Esophagus squamous epithelium (tissue), 5 donors: ENCODE results near the gene PLEKHO1. TPM values are rescaled to one million over a fixed set of nuclear protein-coding genes. Genes with fewer than 3 reads are reported as not detected.

Experiments
- DNase-seq: peaks from one replicate; lab custom pipeline; 2025; lab: John Stamatoyannopoulos, UW
- H3K27ac ChIP-seq, 4 donors: fragments of 200-600 bp; sonication (generic); one replicate each; pipeline ENCODE4 v1.5.1; 2016 to 2019; ENCODE audit warnings: mild to moderate bottlenecking in 1 of 4
- H3K27me3 ChIP-seq, 4 donors: fragments of 200-600 bp; sonication (generic); 1 replicate in 3 of 4; 2 replicates in 1 of 4; pipeline versions ENCODE4 v1.5.1 to v1.6.0; 2017 to 2021; ENCODE audit warnings: antibody characterized with exemption in 1 of 4
- H3K36me3 ChIP-seq, 3 donors: fragments of 200-600 bp; sonication (generic); one replicate each; pipeline ENCODE4 v1.5.1; 2016 to 2019
- H3K4me1 ChIP-seq, 3 donors: fragments of 200-600 bp; sonication (generic); one replicate each; pipeline ENCODE4 v1.5.1; 2017 to 2019
- H3K4me3 ChIP-seq, 4 donors: fragments of 200-600 bp; sonication (generic); 1 replicate in 3 of 4; 2 replicates in 1 of 4; pipeline ENCODE4 v1.5.1; 2016 to 2019; ENCODE audit warnings: mild to moderate bottlenecking in 2 of 4, moderate library complexity in 1 of 4
- H3K9me3 ChIP-seq, 3 donors: fragments of 200-600 bp; sonication (generic); one replicate each; pipeline ENCODE4 v1.5.1; 2016 to 2019
- CTCF ChIP-seq, 6 experiments: fragments of 450-650 bp in 4 of 6; fragments of 200-600 bp in 2 of 6; sonication (generic) in 2 of 6; IDR thresholded peaks; one replicate each; pipeline ENCODE4 v1.5.1; 2016 to 2019; ENCODE audit warnings: antibody characterized with exemption in 6 of 6, mild to moderate bottlenecking in 4 of 6, moderate library complexity in 4 of 6
- POLR2A ChIP-seq, 4 donors: fragments of 450-650 bp; IDR thresholded peaks; one replicate each; pipeline ENCODE4 v1.6.1; 2017; ENCODE audit warnings: antibody characterized with exemption in 4 of 4, mild to moderate bottlenecking in 4 of 4, moderate library complexity in 3 of 4
- WGBS, 2 donors: methylation state at CpG; one replicate each; pipeline ENCODE4 v1.1.5; 2018; 5-methylcytosine and 5-hydroxymethylcytosine counted together
- intact Hi-C: fragments of 100-400 bp; cut with DNase I; formaldehyde crosslinking; loops from one replicate; pipeline ENCODE4 v1.15.0; 2022
- total RNA-seq, 4 donors: library from RNA; depleted of rRNA; stranded (reverse); fragments of >200 nt; gene quantifications; one replicate each; pipeline ENCODE4 v1.1.0, GENCODE V29; 2016
- donor health status: DM: yes; HTN: yes; CAD: no.

The PLEKHO1 gene
- total RNA-seq, 4 donors from 2014 or later, result 6.0 to 46.9 (median 13.3) TPM

- no peaks in the 10 kb centered on the region for H3K27me3 ChIP-seq
- H3K4me1 ChIP-seq, result peaks cover 0 to 27% (median 3%) of the 10 kb centered on the region in 3 donors
- no peak overlapping the region for H3K27ac ChIP-seq
- DNase-seq, result no peak
- intact Hi-C loops, result no loop called here
- H3K36me3 ChIP-seq, result no peaks in the 10 kb centered on the region
- TF ChIP-seq CTCF (IDR thresholded peaks at IDR 0.05), result peak; percentile 46 to 74 (median 65)
- no peak for TF ChIP-seq POLR2A (IDR thresholded peaks at IDR 0.05)
- no peak overlapping the region for H3K4me3 ChIP-seq
- H3K9me3 ChIP-seq, result no peaks in the 10 kb centered on the region
- WGBS, 2 donors, result 13 to 22% methylated on average over 6 of the region's 6 CpGs
Measured at GRCh38 chr1:150168960-150169601, 19.4 kb downstream of the PLEKHO1 start.

GRCh38 chr1:150171801-150172200 lies 22.1 kb downstream of the PLEKHO1 start:
- no peak for TF ChIP-seq CTCF (IDR thresholded peaks at IDR 0.05)
- TF ChIP-seq POLR2A (IDR thresholded peaks at IDR 0.05), result no peak
- no peak for DNase-seq
- Histone ChIP-seq H3K27me3 (no peaks in the 10 kb centered on the region), H3K9me3 (no peaks in the 10 kb centered on the region), H3K4me3 (no peak overlapping the region), H3K4me1 (peaks cover 0 to 12% (median 3%) of the 10 kb centered on the region in 3 donors), H3K36me3 (no peaks in the 10 kb centered on the region), H3K27ac (no peak overlapping the region)
- intact Hi-C loops, result no loop called here
- 78 to 79% methylated on average over 2 of the region's 2 CpGs for WGBS, 2 donors

- Histone ChIP-seq H3K4me3 (no peak overlapping the region), H3K9me3 (no peaks in the 10 kb centered on the region), H3K27ac (no peak overlapping the region), H3K4me1 (peaks cover 0 to 12% (median 3%) of the 10 kb centered on the region in 3 donors), H3K27me3 (no peaks in the 10 kb centered on the region), H3K36me3 (no peaks in the 10 kb centered on the region)
- TF ChIP-seq CTCF (IDR thresholded peaks at IDR 0.05), result no peak
- TF ChIP-seq POLR2A (IDR thresholded peaks at IDR 0.05), result no peak
- intact Hi-C loops, result no loop called here
- no peak for DNase-seq
- WGBS, 2 donors, result 71 to 84% methylated on average over 4 to 7 of the region's 7 CpGs
Measured at GRCh38 chr1:150173141-150173585, 23.4 kb downstream of the PLEKHO1 start.

- 21 to 90% methylated on average over 3 of the region's 3 CpGs for WGBS, 2 donors
- DNase-seq, result no peak
- H3K27me3 ChIP-seq, result no peaks in the 10 kb centered on the region
- H3K9me3 ChIP-seq, result no peaks in the 10 kb centered on the region
- TF ChIP-seq CTCF (IDR thresholded peaks at IDR 0.05), result no peak
- no peak for TF ChIP-seq POLR2A (IDR thresholded peaks at IDR 0.05)
- no peak overlapping the region for H3K27ac ChIP-seq
- no peak overlapping the region for H3K4me3 ChIP-seq
- H3K4me1 ChIP-seq, result no peaks in the 10 kb centered on the region
- intact Hi-C loops, result no loop called here
- no peaks in the 10 kb centered on the region for H3K36me3 ChIP-seq
Measured at GRCh38 chr1:150176593-150176992, 26.9 kb downstream of the PLEKHO1 start.

GRCh38 chr1:150178548-150178947 lies 28.8 kb downstream of the PLEKHO1 start:
- intact Hi-C loops, result no loop called here
- no peaks in the 10 kb centered on the region for H3K27me3 ChIP-seq
- no peaks in the 10 kb centered on the region for H3K4me1 ChIP-seq
- no peak for DNase-seq
- no peaks in the 10 kb centered on the region for H3K9me3 ChIP-seq
- no peak for TF ChIP-seq POLR2A (IDR thresholded peaks at IDR 0.05)
- no peak for TF ChIP-seq CTCF (IDR thresholded peaks at IDR 0.05)
- no peaks in the 10 kb centered on the region for H3K36me3 ChIP-seq
- no peak overlapping the region for H3K27ac ChIP-seq
- H3K4me3 ChIP-seq, result no peak overlapping the region
